Stimulated activated CD8-positive, alpha-beta memory T cell treated with anti-CD3 and anti-CD28 coated beads, Interleukin-4, amount 100 ng/mL, for 24 hours (primary cell): ENCODE data around the gene CCDC15.

Experiments used
- DNase-seq: peaks from one replicate; pipeline ENCODE4 v3.0.0-alpha.2; 2020; ENCODE audit warnings: low read depth

The CCDC15 gene

GRCh38 chr11:125068368-125068767 lies 114.4 kb downstream of the CCDC15 start:
- DNase-seq: no peak

- DNase-seq: no peak
Observed at GRCh38 chr11:125069008-125069407, 115.0 kb downstream of the CCDC15 start.

GRCh38 chr11:125069796-125070195 lies 115.8 kb downstream of the CCDC15 start:
- no peak for DNase-seq

- DNase-seq: no peak
Observed at GRCh38 chr11:125070699-125071254, 116.8 kb downstream of the CCDC15 start.

GRCh38 chr11:125071435-125071834 lies 117.4 kb downstream of the CCDC15 start:
- DNase-seq: no peak

GRCh38 chr11:125071846-125072217 lies 117.8 kb downstream of the CCDC15 start:
- no peak for DNase-seq

- DNase-seq: no peak
Observed at GRCh38 chr11:125072218-125072960, 118.4 kb downstream of the CCDC15 start.

GRCh38 chr11:125072961-125073590 lies 119.1 kb downstream of the CCDC15 start:
- DNase-seq: no peak

GRCh38 chr11:125073616-125074483 lies 119.8 kb downstream of the CCDC15 start:
- no peak for DNase-seq

GRCh38 chr11:125074511-125075241 lies 120.7 kb downstream of the CCDC15 start:
- no peak for DNase-seq

GRCh38 chr11:125075242-125075625 lies 121.2 kb downstream of the CCDC15 start:
- DNase-seq: no peak

GRCh38 chr11:125075900-125076317 lies 121.9 kb downstream of the CCDC15 start:
- no peak for DNase-seq

GRCh38 chr11:125076378-125076945 lies 122.5 kb downstream of the CCDC15 start:
- DNase-seq: no peak

- no peak for DNase-seq
Observed at GRCh38 chr11:125078016-125078415, 124.0 kb downstream of the CCDC15 start.

GRCh38 chr11:125078516-125079140 lies 124.6 kb downstream of the CCDC15 start:
- no peak for DNase-seq

- no peak for DNase-seq
Observed at GRCh38 chr11:125079151-125079877, 125.3 kb downstream of the CCDC15 start.

GRCh38 chr11:125079878-125080530 lies 126.0 kb downstream of the CCDC15 start:
- no peak for DNase-seq

- DNase-seq: no peak
Observed at GRCh38 chr11:125080531-125080911, 126.5 kb downstream of the CCDC15 start.

GRCh38 chr11:125081098-125081798 lies 127.2 kb downstream of the CCDC15 start:
- DNase-seq: no peak
